DMS 273 (cell line): ENCODE results near the gene TXNRD3.

ENCODE experiments used
- DNase-seq: peaks from one replicate; lab custom pipeline; 2025; ENCODE audit not compliant: unreplicated experiment; lab: John Stamatoyannopoulos, UW

The TXNRD3 gene

DNA sequence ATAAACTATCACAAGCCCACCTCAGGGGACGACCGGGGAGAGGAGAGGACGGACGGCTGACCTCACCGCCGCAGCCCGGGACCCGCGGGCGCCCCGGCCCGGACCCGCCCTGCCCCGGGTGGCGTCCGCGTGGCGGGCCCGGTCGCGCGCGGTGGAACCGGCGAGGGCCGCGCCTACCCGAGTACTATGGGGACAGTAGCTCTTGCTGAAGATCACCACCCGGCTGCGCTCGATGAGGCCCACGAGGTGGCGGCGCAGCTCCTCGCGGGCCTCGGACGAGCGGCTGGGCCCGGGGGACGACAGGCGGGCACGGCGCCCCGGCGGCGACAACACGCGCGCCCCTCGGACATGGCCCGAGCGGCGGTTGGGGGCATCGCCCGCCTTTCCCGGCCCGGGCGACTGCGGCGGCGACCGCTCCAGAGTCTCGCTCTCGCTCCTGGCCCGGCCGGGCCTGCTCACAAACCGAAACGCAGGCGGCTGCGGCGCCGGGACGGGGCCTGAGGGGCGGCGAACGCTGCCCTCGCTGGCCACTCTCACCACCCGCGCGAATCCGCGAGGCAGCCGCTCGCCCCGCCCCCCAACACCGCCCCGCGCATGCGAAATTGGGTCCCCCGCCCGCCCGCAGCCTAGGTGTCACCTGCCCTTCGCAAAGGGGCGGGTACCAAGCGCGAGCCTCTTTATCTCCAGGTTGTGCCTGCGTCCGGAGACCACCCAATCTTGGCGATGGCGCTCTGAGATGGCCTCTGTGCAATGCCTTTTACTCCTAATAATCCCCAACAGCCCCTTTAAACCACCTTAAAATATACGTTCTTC, at the start of gene TXNRD3:
Gene TXNRD3, minus strand, starts transcription at position 554 of the 813 bp plus-strand sequence.
- peak; percentile 88 for DNase-seq

DNA sequence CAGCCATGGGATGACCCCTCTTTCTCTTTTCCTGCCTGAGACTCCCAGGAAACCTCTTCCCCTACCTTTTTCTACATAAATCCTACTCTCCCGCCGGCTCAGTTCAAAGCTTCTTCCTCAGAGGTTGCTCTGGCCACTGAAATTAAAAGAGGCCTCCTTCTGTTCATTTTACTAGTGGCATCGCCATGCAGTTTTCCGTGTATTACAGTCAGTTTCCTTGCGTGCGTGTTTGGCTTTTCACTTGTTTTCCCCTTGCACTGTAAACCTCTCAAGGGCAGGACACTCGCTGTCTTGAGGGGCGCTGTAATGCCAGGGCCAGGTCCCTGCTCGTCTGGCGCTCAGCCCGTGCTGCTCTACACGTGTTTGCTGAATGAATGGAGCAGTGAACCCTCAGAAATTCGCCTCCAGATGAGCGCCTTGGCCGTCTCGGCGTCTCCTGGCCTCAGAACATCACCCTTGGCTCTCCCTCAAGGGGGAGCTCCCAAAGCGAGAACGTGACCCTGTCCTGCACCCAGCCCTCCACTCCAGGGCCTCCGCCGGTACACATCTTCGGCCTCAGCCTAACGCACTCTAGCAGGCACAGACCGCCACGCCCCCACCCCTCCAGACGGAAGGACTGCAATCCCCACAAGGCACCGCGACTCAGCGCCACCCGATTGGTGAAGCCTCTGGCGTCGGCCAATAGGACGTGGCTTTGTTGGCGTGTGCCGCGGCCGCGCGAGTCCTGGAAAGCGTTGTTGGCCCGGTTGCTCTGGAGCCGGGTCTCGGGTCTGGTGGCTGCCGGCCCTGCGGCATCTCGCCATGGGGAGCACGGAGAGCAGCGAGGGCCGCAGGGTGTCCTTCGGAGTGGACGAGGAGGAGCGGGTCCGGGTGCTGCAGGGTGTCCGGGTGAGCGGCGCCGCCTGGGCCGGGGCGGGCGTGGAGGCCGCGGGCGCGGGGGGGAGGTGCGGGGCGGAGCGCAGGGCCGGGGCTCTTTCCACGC, 48.9 kb upstream of the TXNRD3 start, which contains the start of gene CHCHD6:
Gene CHCHD6, plus strand, starts transcription at position 729 of the 982 bp plus-strand sequence. Its CDS starts 73 bp downstream, at position 802.
- DNase-seq = peak; percentile 100

DNA sequence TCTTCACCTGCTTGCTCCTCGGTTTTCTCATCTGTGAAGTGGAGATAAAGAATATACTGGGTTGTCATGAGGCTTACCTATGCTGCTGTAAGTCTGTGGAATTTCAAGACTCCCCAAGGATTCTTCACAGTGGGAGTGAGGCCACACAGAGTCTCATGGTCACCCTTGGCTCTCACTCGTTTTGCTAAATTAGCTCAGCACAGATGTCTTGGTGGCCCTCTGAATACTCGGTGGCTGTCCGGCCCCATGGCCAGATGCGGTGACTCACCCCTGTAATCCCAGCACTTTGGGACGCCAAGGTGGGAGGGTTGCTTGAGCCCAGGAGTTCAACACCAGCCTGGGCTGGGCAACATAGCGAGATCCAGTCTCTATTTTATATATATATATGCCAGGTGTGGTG, 44.1 kb upstream of the TXNRD3 start:
- no peak for DNase-seq

DNA sequence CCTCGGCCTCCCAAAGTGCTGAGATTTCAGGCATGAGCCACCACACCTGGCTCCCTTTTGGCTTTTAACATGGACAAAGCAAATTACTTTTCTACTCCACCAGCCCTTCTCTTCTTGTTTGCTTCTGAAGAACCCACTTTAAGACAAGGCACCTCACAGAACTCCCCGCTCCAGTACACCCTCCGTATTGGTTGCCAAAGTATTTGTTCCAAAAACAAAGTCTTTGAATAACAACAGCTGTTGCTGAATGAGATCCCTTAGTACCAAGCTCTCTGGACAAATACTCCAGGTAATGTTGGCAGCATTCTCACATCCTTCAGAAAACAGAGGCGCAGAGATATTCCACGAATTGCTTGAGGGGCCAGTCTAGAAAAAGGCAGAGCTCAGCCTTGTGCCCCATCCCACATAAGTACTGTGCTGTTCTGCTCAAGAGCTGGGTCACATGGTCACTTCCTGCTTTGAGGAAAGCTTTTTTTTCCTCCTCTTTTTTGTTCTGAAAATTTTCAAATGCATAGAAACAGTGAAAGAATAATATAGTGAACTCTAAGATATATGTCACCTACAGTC, 41.9 kb upstream of the TXNRD3 start:
- peak; percentile 69 for DNase-seq

DNA sequence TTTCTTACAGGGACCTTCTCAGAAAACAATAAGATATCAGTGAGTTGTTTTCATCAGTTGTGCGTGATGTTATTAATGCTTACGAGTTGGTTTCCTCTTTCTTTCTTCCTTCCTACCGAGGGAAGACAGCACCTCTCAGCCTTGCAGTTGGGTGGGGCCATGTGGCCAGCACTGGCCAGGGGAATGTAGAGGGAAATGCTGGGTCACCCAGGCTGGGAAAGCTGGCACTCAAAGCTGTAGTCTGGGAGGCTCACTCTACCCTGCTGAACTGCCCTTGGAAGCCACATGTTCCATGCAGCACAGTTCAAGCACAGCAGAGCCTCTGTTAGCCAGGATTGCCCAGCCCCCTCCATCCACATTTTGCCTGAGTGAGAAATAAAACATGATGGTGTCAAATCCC, 39.0 kb upstream of the TXNRD3 start:
- no peak for DNase-seq

DNA sequence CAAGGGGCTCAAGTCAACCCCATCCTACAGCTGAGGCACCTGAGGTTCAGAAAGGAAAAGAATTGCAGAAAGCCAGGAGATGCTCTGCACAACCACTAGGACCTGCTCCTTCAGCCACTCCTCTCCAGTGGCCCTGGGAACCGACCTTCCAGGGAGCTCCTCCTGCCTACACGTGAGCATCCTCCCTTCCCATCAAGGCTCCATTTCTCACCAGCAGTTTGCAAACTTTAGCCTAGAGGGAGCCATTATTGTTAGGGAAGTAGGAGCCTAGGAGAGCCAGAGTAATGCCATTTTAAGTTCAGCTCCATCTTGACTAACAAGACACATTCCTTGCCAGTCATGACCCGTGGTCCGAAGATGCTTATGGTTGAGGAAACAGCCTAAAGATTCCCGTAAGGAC, 37.9 kb upstream of the TXNRD3 start:
- DNase-seq = no peak

DNA sequence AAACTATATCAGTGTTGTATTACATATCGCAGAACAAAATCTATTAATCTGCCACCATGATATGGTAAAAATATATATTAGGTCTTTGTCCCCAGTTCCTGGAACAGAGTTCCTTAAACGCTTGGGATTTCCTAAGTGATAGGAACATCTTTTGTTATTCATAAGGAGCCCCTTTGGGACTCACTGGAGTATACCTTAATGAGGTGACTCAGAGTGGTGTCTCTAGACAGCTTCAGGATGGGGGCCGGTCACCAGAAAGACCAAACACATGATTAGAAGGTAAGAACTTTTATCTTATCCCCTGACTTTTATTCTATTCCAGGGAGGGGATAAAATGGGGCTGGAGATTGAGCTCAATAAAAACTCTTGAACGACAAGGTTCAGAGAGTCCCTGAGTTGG, 36.8 kb upstream of the TXNRD3 start:
- no peak for DNase-seq

DNA sequence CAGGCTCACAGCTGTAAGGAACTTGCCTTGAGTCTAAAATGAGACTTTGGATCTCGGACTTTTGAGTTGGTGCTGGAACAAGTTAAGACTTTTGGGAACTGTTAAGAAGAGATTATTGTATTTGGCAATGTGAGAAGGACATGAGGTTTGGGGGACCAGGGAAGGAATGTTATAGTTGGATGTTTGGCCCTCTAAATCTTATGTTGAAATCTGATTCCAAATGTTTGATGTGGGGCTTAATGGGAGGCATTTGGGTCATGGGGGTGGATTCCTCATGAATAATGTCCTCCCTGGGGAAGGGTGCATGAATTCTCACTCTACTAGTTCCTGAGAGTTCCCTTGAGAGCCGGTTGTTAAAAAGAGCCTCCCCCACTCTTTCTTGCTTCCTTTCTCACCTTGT, 30.6 kb upstream of the TXNRD3 start:
- DNase-seq = no peak

DNA sequence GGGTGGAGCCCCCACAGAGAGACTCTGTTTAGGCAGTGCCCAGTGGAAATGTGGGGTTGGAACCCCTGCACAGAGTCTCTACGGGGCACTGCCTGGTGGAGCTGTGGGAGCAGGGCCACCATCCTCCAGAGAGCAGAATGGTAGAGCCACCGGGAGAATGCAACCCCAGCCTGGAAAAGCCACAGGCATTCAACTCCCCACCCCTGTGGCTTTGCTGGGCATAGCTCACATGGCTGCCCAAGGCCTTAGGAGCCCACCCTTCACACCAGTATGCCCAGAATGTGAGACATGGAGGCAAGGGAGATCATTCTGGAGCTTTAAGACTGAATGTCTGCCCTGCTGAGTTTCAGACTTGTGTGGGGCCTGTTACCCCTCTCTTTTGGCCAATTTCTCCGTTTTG, 30.1 kb upstream of the TXNRD3 start:
- no peak for DNase-seq

DNA sequence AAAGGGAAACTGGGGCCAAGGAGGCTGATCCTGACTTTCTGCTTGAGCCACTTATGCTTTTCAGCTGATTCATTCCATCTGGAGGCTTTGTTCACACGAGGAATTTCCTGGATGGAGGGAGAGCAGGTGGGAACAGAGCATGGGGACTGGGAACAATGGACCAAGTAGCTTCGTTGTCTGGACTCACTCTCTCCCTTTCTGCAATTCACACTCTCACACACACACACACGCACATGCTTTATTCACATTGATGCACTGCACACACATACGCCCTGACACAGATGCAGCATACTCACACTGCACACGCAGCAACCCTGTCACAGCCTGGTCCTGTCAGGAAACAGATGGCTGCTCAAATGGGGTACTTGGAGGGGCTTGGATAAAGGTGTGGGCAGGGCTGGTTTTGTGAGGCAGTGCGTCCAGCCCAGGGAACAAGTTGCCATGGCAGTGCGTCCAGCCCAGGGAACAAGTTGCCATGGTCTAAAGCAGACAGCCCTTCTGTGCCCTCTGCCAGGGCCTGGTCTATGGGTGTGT, 29.4 kb upstream of the TXNRD3 start:
- DNase-seq = peak; percentile 63

DNA sequence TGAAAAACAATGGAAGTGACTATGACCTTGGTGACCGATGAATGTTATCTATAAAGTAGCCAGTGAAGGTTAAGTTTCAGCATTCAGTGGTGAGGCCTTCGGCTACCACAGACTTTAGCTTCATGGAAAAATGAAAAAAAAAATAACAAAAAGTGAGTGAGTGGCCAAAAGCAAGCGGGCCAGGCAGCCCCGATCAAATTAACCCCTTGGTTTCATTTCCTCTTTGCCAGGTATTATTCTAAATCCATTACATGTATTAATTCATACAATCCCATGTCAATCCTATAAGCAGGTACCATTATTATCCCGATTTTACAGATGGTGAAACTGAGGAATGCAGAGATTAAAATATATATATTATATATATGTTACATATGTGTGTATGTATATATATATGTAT, 28.1 kb upstream of the TXNRD3 start:
- DNase-seq = no peak

DNA sequence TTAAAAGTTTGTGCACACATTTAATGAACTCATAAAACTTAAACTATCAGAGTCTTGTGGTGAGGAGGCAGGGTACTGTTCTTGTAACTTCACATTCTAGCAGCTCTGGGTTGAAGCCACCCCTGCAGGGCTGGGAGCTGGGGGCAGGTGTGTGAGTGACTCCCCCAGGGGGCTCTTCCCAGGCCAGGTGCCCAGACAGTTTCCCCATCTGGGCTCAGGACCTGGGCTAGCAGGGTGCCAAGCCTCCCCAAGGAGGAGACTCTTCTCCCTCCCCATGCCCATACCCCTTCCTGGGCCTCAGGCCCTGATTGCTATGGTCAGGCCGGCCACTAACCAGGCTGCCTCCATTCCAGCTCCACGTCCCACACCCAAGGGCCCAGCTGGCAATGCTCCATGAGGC, 27.1 kb upstream of the TXNRD3 start:
- no peak for DNase-seq

DNA sequence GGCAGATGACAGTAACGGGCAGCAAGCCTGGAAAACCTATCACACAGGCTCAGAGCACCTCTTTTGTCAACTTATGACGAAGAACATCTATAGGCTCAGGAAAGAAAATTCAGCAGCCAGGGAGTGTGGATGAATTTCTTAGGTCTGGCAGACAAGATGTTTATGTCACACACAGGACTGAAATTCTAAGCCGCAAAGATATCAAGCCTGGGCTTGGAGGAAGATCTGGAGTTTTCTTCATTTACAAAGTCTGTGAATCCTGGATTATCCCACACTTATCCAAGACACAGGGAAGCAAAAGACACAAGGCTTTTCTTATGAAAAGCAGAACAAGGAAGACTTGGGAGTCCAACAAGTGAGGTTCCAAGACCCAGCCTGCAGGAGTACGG, 25.7 kb upstream of the TXNRD3 start:
- no peak for DNase-seq

DNA sequence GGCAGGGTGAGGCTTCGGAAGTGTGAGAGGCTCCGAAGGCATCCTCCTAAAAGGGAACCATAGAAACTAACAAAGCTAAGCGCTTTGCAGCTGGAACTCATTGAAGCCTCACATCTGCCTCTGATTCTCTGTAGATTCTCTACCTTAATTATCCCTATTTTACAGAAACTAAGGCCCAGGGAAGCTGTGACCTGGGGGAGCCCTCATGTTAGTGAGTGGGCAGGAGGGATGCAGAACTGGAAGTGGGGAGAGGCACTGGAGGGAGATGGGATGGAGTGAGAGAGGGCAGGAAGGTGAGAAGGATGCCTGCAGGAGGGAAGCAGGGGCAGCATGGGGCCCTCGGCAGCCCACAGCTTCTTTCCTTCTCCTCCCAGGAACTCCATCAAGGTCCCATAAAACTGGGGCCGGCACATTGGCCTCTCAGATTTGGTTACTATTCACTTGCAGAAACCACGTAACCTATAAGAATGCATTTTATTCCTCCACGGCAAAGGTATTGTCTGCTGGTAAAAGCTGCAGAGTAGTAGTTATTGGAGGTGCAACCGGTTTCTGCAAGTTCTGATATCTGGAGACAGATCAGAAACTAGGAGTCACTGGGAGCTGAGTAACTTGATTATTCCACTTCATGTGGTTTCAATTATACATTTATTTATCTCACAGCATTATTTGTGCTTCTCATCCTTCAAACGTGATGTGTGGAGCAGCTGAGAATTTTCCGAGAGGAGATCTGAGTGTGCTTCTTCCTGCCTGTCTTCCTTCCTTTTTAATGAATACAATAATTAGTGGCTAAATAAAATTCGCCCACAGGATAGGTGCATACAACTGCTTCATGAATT, 25.1 kb upstream of the TXNRD3 start:
- no peak for DNase-seq

DNA sequence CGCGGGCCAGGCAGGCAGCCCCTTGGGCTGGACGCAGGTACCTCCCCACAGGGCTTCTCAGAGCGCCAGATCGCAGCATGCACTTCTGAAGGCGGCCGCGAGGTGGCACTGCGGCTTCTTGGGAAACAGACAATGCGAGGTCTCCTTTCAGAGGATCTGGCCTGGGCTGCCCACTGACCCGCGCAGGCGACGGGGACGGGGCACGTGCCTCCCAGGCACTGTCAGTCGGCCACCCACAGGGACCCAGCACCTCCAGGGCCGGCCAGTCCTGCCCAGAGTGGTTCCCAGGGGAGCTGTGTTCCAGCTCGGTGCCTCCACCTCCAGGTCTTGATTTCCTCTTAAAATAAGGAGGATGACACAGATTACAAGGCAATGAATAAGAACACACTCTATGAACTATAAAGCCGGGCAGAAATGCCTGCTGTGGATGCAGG, 24.4 kb upstream of the TXNRD3 start:
- peak; percentile 94 for DNase-seq

DNA sequence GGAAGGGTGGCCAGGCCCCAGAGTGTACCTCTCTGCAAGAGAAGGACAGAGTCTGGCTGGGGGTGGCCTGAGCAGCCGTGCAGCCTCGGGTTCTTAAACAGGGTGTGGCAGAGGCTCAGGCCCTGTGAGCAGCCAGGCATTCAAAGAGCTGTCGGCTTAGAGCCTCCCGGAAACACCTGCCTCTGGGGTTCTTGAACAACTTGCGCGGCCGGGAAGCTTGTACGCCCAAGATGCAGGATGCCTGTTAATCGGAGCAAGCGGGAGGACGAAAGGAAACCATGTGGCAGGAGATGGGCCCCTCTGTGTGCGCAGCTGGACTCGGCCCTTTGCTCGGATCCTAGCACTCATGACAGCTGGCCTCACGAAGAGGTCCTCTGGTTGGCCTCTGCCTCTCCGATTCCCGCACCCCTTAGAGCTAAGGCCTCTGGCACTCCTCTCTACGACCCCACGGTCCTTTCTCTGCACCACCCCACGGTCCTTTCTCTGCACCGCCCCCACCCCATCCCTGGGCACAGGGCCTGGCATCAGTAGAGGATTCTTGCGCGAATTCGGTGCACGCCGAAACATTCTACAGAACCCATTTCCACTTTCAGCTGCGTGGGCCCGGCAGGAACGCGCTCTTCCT, 23.9 kb upstream of the TXNRD3 start:
- no peak for DNase-seq

DNA sequence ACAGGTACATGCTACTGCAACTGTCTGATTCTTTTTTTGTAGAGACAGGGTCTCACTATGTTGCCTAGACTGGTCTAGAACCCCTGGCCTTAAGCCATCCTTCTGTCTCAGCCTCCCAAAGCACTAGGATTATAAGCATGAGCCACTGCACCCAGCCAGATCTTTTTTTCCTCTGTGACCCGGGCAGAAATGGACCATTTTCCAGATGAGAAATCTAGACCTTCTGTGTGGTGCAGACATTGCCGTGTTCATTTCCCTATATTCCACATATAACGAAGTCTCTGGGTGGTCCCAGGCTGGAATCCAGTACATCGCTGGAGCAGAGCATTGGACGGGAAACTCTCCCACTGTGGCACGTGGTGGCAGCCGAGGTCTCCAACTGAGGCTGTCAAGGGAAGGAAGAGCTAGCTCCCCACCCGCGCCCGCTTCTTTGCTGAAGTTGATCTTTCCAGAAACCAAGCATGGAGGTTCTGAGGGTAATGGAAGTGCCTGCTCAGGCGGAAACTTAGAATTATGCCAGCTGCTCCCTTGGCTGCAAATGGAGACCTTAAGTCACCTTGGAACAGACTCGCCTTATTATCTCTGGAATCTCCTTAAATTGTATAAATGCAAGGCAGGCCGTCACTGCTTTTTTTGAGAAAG, 23.1 kb upstream of the TXNRD3 start:
- peak; percentile 62 for DNase-seq

DNA sequence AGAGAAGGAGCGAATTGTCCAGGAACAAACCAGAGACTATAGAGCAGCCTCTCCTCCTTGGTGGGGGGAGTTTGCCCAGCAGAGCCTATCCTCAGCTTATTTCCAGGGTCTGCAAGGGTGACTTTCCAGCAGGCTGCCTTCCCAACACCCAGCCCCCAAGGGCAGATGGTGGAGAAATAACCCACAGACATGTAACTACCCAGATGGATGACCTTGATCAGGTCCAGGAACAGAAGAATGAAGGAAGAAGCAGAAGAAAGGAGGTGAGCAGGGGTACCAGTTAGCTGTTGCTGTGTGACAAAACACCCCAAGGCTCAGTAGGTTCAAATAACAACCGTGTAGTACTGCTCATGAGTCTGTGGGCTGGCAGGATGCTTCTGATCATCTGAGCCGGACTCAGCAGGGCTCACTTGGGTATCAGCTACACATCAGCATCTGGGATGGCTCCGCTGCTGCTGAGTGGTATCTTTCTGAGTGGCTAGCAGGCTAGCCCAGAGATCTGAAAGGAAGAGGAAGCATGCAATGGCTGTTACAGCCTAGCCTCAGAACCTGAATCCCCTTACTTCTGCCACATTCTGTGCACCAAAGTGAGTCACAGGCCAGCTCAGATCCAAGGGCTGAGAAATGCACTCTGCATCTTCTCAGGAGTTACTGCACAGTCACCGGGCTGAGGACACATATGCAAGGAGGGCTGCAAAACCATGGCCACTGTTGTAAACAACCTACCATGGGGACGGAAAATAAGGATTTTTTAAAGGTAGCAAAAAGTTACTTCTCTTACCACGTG, 22.2 kb upstream of the TXNRD3 start:
- no peak for DNase-seq

DNA sequence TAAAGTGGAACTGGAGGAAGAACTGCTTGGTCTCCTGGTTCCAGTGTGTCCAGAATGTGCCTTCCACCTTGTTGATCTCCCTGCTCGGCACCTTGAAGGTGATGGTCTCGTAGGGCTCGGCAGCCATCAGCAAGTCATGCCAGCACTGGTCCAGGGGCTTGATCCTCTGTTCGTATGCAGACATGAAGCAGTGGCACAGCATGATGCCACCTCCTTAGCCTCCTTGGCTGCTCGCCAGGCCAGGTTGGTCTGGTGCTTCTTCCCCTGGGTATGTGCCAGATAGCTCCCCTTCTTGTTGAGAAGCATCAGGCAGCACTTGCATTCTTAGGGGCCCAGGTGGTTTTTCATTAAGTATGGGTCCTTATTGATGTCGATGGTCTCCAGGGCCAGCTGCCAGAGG, 17.8 kb upstream of the TXNRD3 start:
- no peak for DNase-seq
